Measurements from ENCODE around the gene CHPF2.

Gene CHPF2

GRCh38 chr7:151197932-151198331, 34.4 kb upstream of the CHPF2 start:
- peaks cover 4 to 7% of the 10 kb centered on the region in 2 experiments for H3K4me1 ChIP-seq (ENCODE audit: control insufficient read depth in 1 of 2, insufficient read depth in 2 of 2, low read length in 2 of 2)
- H2AFZ ChIP-seq (ENCODE audit: insufficient read depth, low read length, poor library complexity) = no peak overlapping the region
- no peak overlapping the region for H3K9ac ChIP-seq (ENCODE audit: low read length)
- DNase-seq = no peak
- no peaks in the 10 kb centered on the region for H3K36me3 ChIP-seq (ENCODE audit: control insufficient read depth in 1 of 2, insufficient read depth in 2 of 2, low read length in 2 of 2)
- no peak overlapping the region for H3K14ac ChIP-seq (ENCODE audit: low read length)
- no peak overlapping the region for H3K27ac ChIP-seq (ENCODE audit: low read depth, low read length)
- no peak overlapping the region for H2BK120ac ChIP-seq (ENCODE audit: insufficient read depth, low read length, poor library complexity)
- H3K4me2 ChIP-seq (ENCODE audit: low read length) = no peak overlapping the region
- H4K91ac ChIP-seq (ENCODE audit: low read depth, low read length) = no peak overlapping the region
- no peak overlapping the region for H3K23ac ChIP-seq (ENCODE audit: low read length)
- H4K8ac ChIP-seq (ENCODE audit: low read depth, low read length) = no peak overlapping the region
- no peak overlapping the region for H2AK5ac ChIP-seq (ENCODE audit: low read length)
- no peak overlapping the region for H4K12ac ChIP-seq (ENCODE audit: low read depth, low read length)
- no peak overlapping the region for H3K4ac ChIP-seq (ENCODE audit: low read depth, low read length)
- H3K18ac ChIP-seq (ENCODE audit: low read length) = no peak overlapping the region
- no peaks in the 10 kb centered on the region for H3K79me2 ChIP-seq (ENCODE audit: control insufficient read depth, insufficient read depth, low read length, poor library complexity)
- H3K79me1 ChIP-seq (ENCODE audit: low read length) = no peaks in the 10 kb centered on the region
- H3K4me3 ChIP-seq (ENCODE audit: low read depth, low read length) = no peak overlapping the region
- H2BK5ac ChIP-seq (ENCODE audit: low read depth, low read length, poor library complexity) = no peak overlapping the region
- H3K27me3 ChIP-seq (ENCODE audit: insufficient read depth, low read length) = no peaks in the 10 kb centered on the region
- peaks cover 3% of the 10 kb centered on the region for H3K9me3 ChIP-seq (ENCODE audit: insufficient read depth, low read depth, low read length)
- no peak overlapping the region for H2BK12ac ChIP-seq (ENCODE audit: low read length)

GRCh38 chr7:151198945-151199848, 33.1 kb upstream of the CHPF2 start:
- Histone ChIP-seq H3K9me3 (ENCODE audit: insufficient read depth, low read depth, low read length) (peaks cover 3% of the 10 kb centered on the region), H4K8ac (ENCODE audit: low read depth, low read length) (no peak overlapping the region), H4K12ac (ENCODE audit: low read depth, low read length) (no peak overlapping the region), H3K27me3 (ENCODE audit: insufficient read depth, low read length) (no peaks in the 10 kb centered on the region), H3K4me1 (ENCODE audit: control insufficient read depth in 1 of 2, insufficient read depth in 2 of 2, low read length in 2 of 2) (peaks cover 4 to 7% of the 10 kb centered on the region in 2 experiments), H3K23ac (ENCODE audit: low read length) (no peak overlapping the region), H4K91ac (ENCODE audit: low read depth, low read length) (no peak overlapping the region), H3K4me2 (ENCODE audit: low read length) (no peak overlapping the region), H2AK5ac (ENCODE audit: low read length) (no peak overlapping the region), H2BK12ac (ENCODE audit: low read length) (no peak overlapping the region), H3K79me1 (ENCODE audit: low read length) (no peaks in the 10 kb centered on the region), H3K4me3 (ENCODE audit: low read depth, low read length) (no peak overlapping the region), H3K4ac (ENCODE audit: low read depth, low read length) (no peak overlapping the region), H3K14ac (ENCODE audit: low read length) (no peak overlapping the region), H2BK5ac (ENCODE audit: low read depth, low read length, poor library complexity) (no peak overlapping the region), H2BK120ac (ENCODE audit: insufficient read depth, low read length, poor library complexity) (no peak overlapping the region), H3K79me2 (ENCODE audit: control insufficient read depth, insufficient read depth, low read length, poor library complexity) (no peaks in the 10 kb centered on the region), H3K27ac (ENCODE audit: low read depth, low read length) (no peak overlapping the region), H3K9ac (ENCODE audit: low read length) (no peak overlapping the region), H2AFZ (ENCODE audit: insufficient read depth, low read length, poor library complexity) (no peak overlapping the region), H3K36me3 (ENCODE audit: control insufficient read depth in 1 of 2, insufficient read depth in 2 of 2, low read length in 2 of 2) (no peaks in the 10 kb centered on the region), H3K18ac (ENCODE audit: low read length) (no peak overlapping the region)
- DNase-seq = no peak
- no CpG with 5 or more reads among the region's 30 CpGs for WGBS (ENCODE audit: extremely low coverage, insufficient coverage, insufficient read length)

GRCh38 chr7:151201344-151201743, 30.9 kb upstream of the CHPF2 start:
- H2BK12ac ChIP-seq (ENCODE audit: low read length) = no peak overlapping the region
- no peak overlapping the region for H3K14ac ChIP-seq (ENCODE audit: low read length)
- no peak overlapping the region for H4K12ac ChIP-seq (ENCODE audit: low read depth, low read length)
- no peak overlapping the region for H3K23ac ChIP-seq (ENCODE audit: low read length)
- no peak overlapping the region for H2BK120ac ChIP-seq (ENCODE audit: insufficient read depth, low read length, poor library complexity)
- no peak overlapping the region for H2BK5ac ChIP-seq (ENCODE audit: low read depth, low read length, poor library complexity)
- no peak overlapping the region for H3K4me2 ChIP-seq (ENCODE audit: low read length)
- H3K9ac ChIP-seq (ENCODE audit: low read length) = no peak overlapping the region
- no peak overlapping the region for H4K91ac ChIP-seq (ENCODE audit: low read depth, low read length)
- no peak overlapping the region for H2AK5ac ChIP-seq (ENCODE audit: low read length)
- no peaks in the 10 kb centered on the region for H3K79me1 ChIP-seq (ENCODE audit: low read length)
- H3K9me3 ChIP-seq (ENCODE audit: insufficient read depth, low read depth, low read length) = peaks cover 4% of the 10 kb centered on the region
- no peaks in the 10 kb centered on the region for H3K27me3 ChIP-seq (ENCODE audit: insufficient read depth, low read length)
- no peak overlapping the region for H4K8ac ChIP-seq (ENCODE audit: low read depth, low read length)
- H3K18ac ChIP-seq (ENCODE audit: low read length) = no peak overlapping the region
- H3K27ac ChIP-seq (ENCODE audit: low read depth, low read length) = no peak overlapping the region
- H3K4ac ChIP-seq (ENCODE audit: low read depth, low read length) = no peak overlapping the region
- H3K36me3 ChIP-seq (ENCODE audit: control insufficient read depth in 1 of 2, insufficient read depth in 2 of 2, low read length in 2 of 2) = no peaks in the 10 kb centered on the region
- no peak overlapping the region for H3K4me3 ChIP-seq (ENCODE audit: low read depth, low read length)
- H3K4me1 ChIP-seq (ENCODE audit: control insufficient read depth in 1 of 2, insufficient read depth in 2 of 2, low read length in 2 of 2) = peaks cover 4 to 7% of the 10 kb centered on the region in 2 experiments
- WGBS (ENCODE audit: extremely low coverage, insufficient coverage, insufficient read length) = no CpG with 5 or more reads among the region's 3 CpGs
- no peak for DNase-seq
- no peak overlapping the region for H2AFZ ChIP-seq (ENCODE audit: insufficient read depth, low read length, poor library complexity)
- no peaks in the 10 kb centered on the region for H3K79me2 ChIP-seq (ENCODE audit: control insufficient read depth, insufficient read depth, low read length, poor library complexity)

GRCh38 chr7:151201751-151202150, 30.5 kb upstream of the CHPF2 start:
- no peak overlapping the region for H3K18ac ChIP-seq (ENCODE audit: low read length)
- H4K91ac ChIP-seq (ENCODE audit: low read depth, low read length) = no peak overlapping the region
- no peaks in the 10 kb centered on the region for H3K27me3 ChIP-seq (ENCODE audit: insufficient read depth, low read length)
- H3K9ac ChIP-seq (ENCODE audit: low read length) = no peak overlapping the region
- H2BK12ac ChIP-seq (ENCODE audit: low read length) = no peak overlapping the region
- H3K36me3 ChIP-seq (ENCODE audit: control insufficient read depth in 1 of 2, insufficient read depth in 2 of 2, low read length in 2 of 2) = no peaks in the 10 kb centered on the region
- H3K4me2 ChIP-seq (ENCODE audit: low read length) = no peak overlapping the region
- H4K8ac ChIP-seq (ENCODE audit: low read depth, low read length) = no peak overlapping the region
- H2AFZ ChIP-seq (ENCODE audit: insufficient read depth, low read length, poor library complexity) = no peak overlapping the region
- no peaks in the 10 kb centered on the region for H3K79me2 ChIP-seq (ENCODE audit: control insufficient read depth, insufficient read depth, low read length, poor library complexity)
- no peak overlapping the region for H3K4me3 ChIP-seq (ENCODE audit: low read depth, low read length)
- no peak overlapping the region for H3K23ac ChIP-seq (ENCODE audit: low read length)
- no peak overlapping the region for H3K4ac ChIP-seq (ENCODE audit: low read depth, low read length)
- peaks cover 4 to 7% of the 10 kb centered on the region in 2 experiments for H3K4me1 ChIP-seq (ENCODE audit: control insufficient read depth in 1 of 2, insufficient read depth in 2 of 2, low read length in 2 of 2)
- no peak overlapping the region for H3K27ac ChIP-seq (ENCODE audit: low read depth, low read length)
- H4K12ac ChIP-seq (ENCODE audit: low read depth, low read length) = no peak overlapping the region
- H2BK5ac ChIP-seq (ENCODE audit: low read depth, low read length, poor library complexity) = no peak overlapping the region
- H3K9me3 ChIP-seq (ENCODE audit: insufficient read depth, low read depth, low read length) = peaks cover 4% of the 10 kb centered on the region
- no peak for DNase-seq
- no CpG with 5 or more reads among the region's 4 CpGs for WGBS (ENCODE audit: extremely low coverage, insufficient coverage, insufficient read length)
- H3K14ac ChIP-seq (ENCODE audit: low read length) = no peak overlapping the region
- H2BK120ac ChIP-seq (ENCODE audit: insufficient read depth, low read length, poor library complexity) = no peak overlapping the region
- no peaks in the 10 kb centered on the region for H3K79me1 ChIP-seq (ENCODE audit: low read length)
- H2AK5ac ChIP-seq (ENCODE audit: low read length) = no peak overlapping the region

Measured in trophoblast cell (in vitro differentiated cells and primary cell).